ENCODE measurements around the gene PRKD2.
A peak's percentile ranks its signal among the peaks of the same experiment; 100 is the strongest.
"Not testable (repeated sequence)": the region's sequence is repeated elsewhere in the genome, so short reads cannot be mapped to it uniquely, and the experiment has no call there.

PRKD2 gene

GRCh38 chr19:46717034-46717715 is at the start of gene PRKD2:
Gene PRKD2, minus strand, starts transcription at chr19:46717114. Its CDS starts 744 bp downstream, at chr19:46716370.
- H3K36me3 Mint-ChIP-seq (ENCODE audit: low read depth), result peaks cover 8% of the 10 kb centered on the region
- DNase-seq, result peak; percentile 98

DNA sequence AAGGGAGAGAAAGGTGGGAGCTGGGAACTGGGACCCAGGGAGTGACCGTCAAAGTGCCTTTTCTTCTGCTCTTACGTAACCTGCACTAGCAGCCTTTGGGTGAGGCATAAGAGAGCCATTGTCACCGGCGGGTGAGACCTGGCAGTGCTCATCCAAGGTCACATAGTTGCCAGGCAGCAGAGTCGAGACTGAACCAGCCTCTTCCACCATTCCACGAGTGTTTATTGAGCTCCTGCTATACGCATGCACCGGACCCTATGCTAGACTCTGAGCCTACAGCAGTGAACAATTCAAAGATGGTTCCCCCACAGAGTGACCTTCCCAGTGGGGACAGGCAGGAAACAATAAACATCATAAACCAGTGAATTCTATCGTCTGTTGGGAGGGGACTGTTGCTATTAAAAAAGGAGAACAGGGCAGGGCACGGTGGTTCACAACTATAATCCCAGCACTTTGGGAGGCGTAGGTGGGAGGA is 47.9 kb upstream of the PRKD2 start:
- Mint-ChIP-seq H3K27me3 (ENCODE audit: low read depth, poor library complexity) (peaks cover 2% of the 10 kb centered on the region), H3K4me3 (no peak overlapping the region), H3K4me1 (peaks cover 3% of the 10 kb centered on the region), H3K27ac (peak overlapping the region; percentile 75), H3K9me3 (no peaks in the 10 kb centered on the region), H3K36me3 (ENCODE audit: low read depth) (peaks cover 5% of the 10 kb centered on the region)
- TF ChIP-seq, protein P1, sequence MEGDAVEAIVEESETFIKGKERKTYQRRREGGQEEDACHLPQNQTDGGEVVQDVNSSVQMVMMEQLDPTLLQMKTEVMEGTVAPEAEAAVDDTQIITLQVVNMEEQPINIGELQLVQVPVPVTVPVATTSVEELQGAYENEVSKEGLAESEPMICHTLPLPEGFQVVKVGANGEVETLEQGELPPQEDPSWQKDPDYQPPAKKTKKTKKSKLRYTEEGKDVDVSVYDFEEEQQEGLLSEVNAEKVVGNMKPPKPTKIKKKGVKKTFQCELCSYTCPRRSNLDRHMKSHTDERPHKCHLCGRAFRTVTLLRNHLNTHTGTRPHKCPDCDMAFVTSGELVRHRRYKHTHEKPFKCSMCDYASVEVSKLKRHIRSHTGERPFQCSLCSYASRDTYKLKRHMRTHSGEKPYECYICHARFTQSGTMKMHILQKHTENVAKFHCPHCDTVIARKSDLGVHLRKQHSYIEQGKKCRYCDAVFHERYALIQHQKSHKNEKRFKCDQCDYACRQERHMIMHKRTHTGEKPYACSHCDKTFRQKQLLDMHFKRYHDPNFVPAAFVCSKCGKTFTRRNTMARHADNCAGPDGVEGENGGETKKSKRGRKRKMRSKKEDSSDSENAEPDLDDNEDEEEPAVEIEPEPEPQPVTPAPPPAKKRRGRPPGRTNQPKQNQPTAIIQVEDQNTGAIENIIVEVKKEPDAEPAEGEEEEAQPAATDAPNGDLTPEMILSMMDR (IDR thresholded peaks at IDR 0.05), result no peak
- DNase-seq, result no peak

More at GRCh38 chr19:46717034-46717715, at the start of gene PRKD2:
- TF ChIP-seq, protein P1 (IDR thresholded peaks at IDR 0.05), result no peak
- Mint-ChIP-seq H3K4me3 (peak within 1 kb of the TSS; percentile 98), H3K27me3 (ENCODE audit: low read depth, poor library complexity) (no peaks in the 10 kb centered on the region), H3K27ac (peak within 1 kb of the TSS; percentile 83), H3K4me1 (peaks cover 38% of the 10 kb centered on the region), H3K9me3 (no peaks in the 10 kb centered on the region)

DNA sequence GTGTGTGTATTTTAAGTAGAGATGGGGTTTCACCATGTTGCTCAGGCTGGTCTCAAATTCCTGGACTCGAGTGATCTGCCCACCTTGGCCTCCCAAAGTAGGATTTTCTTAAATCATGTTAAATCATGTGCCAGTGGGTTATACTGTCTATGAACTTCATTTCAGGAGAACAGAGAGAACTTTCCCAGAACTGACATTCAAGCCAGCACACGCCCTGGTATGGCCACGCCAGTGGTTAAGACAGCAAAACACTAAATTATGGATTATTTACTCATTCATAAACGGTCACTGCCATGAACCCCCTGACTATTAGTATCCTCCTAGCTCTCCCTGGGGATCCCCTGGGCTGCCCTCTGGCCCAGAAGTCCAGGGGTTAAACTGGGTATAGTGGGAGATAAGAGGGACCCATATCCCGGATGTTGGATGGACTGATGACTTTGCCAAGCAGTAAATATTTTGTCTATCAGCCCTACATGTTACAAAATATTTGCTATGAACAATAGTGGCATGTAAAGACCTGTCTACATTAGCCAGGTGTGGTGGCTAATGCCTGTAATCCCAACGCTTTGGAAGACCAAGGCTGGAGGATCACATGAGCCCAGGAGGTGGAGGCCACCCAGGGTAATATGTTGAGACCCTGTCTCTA is 45.5 kb upstream of the PRKD2 start:
- Mint-ChIP-seq H3K27ac (no peak overlapping the region), H3K36me3 (ENCODE audit: low read depth) (peaks cover 11% of the 10 kb centered on the region), H3K27me3 (ENCODE audit: low read depth, poor library complexity) (peaks cover 2% of the 10 kb centered on the region), H3K9me3 (no peaks in the 10 kb centered on the region), H3K4me1 (peaks cover 9% of the 10 kb centered on the region), H3K4me3 (no peak overlapping the region)
- TF ChIP-seq, protein P1 (IDR thresholded peaks at IDR 0.05), result no peak
- DNase-seq, result no peak

DNA sequence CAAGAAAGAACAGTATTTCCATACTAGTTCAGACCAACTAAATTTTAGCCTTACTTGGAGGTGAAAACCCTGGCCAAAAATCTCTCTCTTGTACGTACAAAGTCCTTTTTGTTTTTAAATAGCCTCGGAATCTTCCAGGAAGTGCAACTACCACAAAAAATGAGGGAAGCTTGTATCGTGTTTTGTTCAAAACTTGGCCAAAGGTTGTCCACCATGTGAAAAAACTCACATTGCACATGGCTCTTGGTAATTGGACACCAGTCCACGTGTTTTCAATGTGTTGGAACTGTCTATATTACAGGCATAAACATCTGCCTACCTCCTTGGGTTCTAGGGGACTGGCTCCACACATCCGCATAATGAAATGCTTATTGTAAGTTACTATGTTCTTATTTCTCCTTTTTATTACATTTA is 44.5 kb upstream of the PRKD2 start:
- no peak overlapping the region for H3K27ac Mint-ChIP-seq
- no peaks in the 10 kb centered on the region for H3K27me3 Mint-ChIP-seq (ENCODE audit: low read depth, poor library complexity)

DNA sequence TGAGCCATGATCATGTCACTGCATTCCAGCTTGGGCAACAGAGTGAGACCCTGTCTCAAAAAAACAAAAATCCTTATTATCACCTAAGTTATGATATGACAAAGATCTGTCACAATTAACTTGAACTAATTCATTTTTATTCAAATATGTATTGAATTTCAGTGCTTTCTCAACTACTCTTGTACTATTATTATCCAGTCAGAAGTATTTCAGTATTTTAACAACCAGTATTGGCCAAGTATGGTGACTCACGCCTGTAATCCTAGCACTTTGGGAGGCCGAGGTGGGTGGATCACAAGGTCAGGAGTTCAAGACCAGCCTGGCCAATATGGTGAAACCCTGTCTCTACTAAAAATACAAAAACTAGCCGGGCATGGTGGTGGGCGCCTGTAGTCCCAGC is 44.0 kb upstream of the PRKD2 start:
- H3K9me3 Mint-ChIP-seq; H3K27me3 Mint-ChIP-seq (ENCODE audit: low read depth, poor library complexity); DNase-seq; H3K36me3 Mint-ChIP-seq (ENCODE audit: low read depth); H3K4me1 Mint-ChIP-seq; H3K4me3 Mint-ChIP-seq; H3K27ac Mint-ChIP-seq: not testable (repeated sequence)

More for the DNA sequence above, 44.5 kb upstream of the PRKD2 start:
- DNase-seq, result no peak
- TF ChIP-seq, protein P1 (IDR thresholded peaks at IDR 0.05), result no peak
- Mint-ChIP-seq H3K36me3 (ENCODE audit: low read depth) (peaks cover 10% of the 10 kb centered on the region), H3K9me3 (no peaks in the 10 kb centered on the region), H3K4me3 (no peak overlapping the region), H3K4me1 (peaks cover 9% of the 10 kb centered on the region)

DNA sequence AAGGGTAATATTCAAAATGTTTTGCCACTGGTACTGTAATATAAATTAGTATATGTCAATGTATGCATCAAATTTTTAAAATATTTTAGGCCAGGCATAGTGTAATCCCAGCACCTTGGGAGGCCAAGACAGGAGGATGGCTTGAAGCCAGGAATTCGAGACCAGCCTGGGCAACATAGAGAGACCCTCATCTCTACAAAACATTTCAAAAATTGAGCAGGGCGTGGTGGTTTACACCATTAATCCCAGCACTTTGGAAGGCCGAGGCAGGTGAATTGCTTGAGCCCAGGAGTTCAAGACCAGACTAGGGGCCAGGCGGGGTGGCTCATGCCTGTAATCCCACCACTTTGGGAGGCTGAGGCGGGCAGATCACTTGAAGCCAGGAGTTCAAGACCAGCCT is 43.4 kb upstream of the PRKD2 start:
- Mint-ChIP-seq H3K4me1 (peaks cover 9% of the 10 kb centered on the region), H3K4me3 (no peak overlapping the region), H3K9me3 (no peaks in the 10 kb centered on the region), H3K27me3 (ENCODE audit: low read depth, poor library complexity) (no peaks in the 10 kb centered on the region), H3K36me3 (ENCODE audit: low read depth) (peaks cover 10% of the 10 kb centered on the region), H3K27ac (no peak overlapping the region)
- no peak for DNase-seq
- TF ChIP-seq, protein P1 (IDR thresholded peaks at IDR 0.05), result no peak
